ENCODE results near the gene TUFT1.

DNA sequence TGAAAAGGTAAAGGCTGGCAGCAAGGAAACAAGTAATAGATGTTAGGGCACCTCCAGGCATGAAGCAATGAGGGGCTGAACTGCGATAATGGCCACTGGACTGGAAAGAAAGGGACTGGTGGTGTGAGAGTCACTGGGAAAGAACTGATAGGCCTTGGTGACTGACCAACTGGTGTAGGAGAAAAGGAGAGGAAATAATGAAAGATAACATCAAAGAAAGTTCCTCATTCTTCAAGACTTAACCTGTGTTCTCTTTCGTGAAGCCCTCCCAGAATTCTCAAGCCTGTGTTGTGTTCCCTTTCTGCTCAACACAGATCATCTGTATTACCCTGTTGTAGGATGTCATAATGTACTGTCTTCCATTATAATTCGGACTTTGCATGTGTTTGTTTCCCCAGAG lies 50.9 kb downstream of the TUFT1 start:
- TF ChIP-seq, protein P1, sequence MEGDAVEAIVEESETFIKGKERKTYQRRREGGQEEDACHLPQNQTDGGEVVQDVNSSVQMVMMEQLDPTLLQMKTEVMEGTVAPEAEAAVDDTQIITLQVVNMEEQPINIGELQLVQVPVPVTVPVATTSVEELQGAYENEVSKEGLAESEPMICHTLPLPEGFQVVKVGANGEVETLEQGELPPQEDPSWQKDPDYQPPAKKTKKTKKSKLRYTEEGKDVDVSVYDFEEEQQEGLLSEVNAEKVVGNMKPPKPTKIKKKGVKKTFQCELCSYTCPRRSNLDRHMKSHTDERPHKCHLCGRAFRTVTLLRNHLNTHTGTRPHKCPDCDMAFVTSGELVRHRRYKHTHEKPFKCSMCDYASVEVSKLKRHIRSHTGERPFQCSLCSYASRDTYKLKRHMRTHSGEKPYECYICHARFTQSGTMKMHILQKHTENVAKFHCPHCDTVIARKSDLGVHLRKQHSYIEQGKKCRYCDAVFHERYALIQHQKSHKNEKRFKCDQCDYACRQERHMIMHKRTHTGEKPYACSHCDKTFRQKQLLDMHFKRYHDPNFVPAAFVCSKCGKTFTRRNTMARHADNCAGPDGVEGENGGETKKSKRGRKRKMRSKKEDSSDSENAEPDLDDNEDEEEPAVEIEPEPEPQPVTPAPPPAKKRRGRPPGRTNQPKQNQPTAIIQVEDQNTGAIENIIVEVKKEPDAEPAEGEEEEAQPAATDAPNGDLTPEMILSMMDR (conservative IDR thresholded peaks at IDR 0.05): no peak
- TF ChIP-seq ZFX (IDR thresholded peaks at IDR 0.05): no peak
